Mucosa of rectum (tissue), 2 donors: ENCODE data around the gene MCRS1.

Experiments used
- H3K27ac ChIP-seq, 2 donors: one replicate each; pipeline ENCODE4 v1.7.0; 2013; ENCODE audit warnings: inconsistent platforms in 2 of 2, low read depth in 2 of 2, low read length in 2 of 2
- H3K27me3 ChIP-seq, 2 donors: one replicate each; pipeline ENCODE4 v1.7.0; 2013; ENCODE audit warnings: low read length in 2 of 2; ENCODE audit not compliant: control insufficient read depth in 2 of 2, insufficient read depth in 2 of 2
- H3K36me3 ChIP-seq, 2 donors: one replicate each; pipeline ENCODE4 v1.7.0; 2013; ENCODE audit warnings: low read length in 2 of 2; ENCODE audit not compliant: control insufficient read depth in 2 of 2, insufficient read depth in 2 of 2
- H3K4me1 ChIP-seq, 2 donors: one replicate each; pipeline ENCODE4 v1.7.0; 2013; ENCODE audit warnings: low read length in 2 of 2, mild to moderate bottlenecking in 1 of 2; ENCODE audit not compliant: control insufficient read depth in 2 of 2, insufficient read depth in 2 of 2
- H3K4me3 ChIP-seq, 2 donors: one replicate each; pipeline ENCODE4 v1.7.0; 2013; ENCODE audit warnings: low read length in 2 of 2
- H3K9ac ChIP-seq, 2 donors: one replicate each; pipeline ENCODE4 v1.7.0; 2013; ENCODE audit warnings: low read length in 2 of 2, low read depth in 1 of 2, mild to moderate bottlenecking in 1 of 2
- H3K9me3 ChIP-seq, 2 donors: one replicate each; pipeline ENCODE4 v1.7.0; 2013; ENCODE audit warnings: low read length in 2 of 2; ENCODE audit not compliant: control insufficient read depth in 2 of 2
- donor health status: healthy.
- donor health status: Normal muscosa, but diverticular disease.

Gene MCRS1

GRCh38 chr12:49548822-49549648 is 18.9 kb downstream of the MCRS1 start:
- Histone ChIP-seq H3K9me3 (no peaks in the 10 kb centered on the region), H3K27ac (no peak overlapping the region), H3K4me1 (peaks cover 0 to 5% of the 10 kb centered on the region in 2 donors), H3K9ac (peak overlapping the region in 1 of 2 donors; percentile 31), H3K36me3 (no peaks in the 10 kb centered on the region), H3K4me3 (peak overlapping the region; percentile 38 to 52), H3K27me3 (peaks cover 21 to 31% of the 10 kb centered on the region in 2 donors)

- Histone ChIP-seq H3K9me3 (no peaks in the 10 kb centered on the region), H3K27me3 (peaks cover 21 to 31% of the 10 kb centered on the region in 2 donors), H3K36me3 (no peaks in the 10 kb centered on the region), H3K27ac (no peak overlapping the region), H3K9ac (no peak overlapping the region), H3K4me3 (peak overlapping the region in 1 of 2 donors; percentile 38), H3K4me1 (peaks cover 0 to 5% of the 10 kb centered on the region in 2 donors)
Observed at GRCh38 chr12:49548481-49548821, 19.5 kb downstream of the MCRS1 start.

- peaks cover 21 to 31% of the 10 kb centered on the region in 2 donors for H3K27me3 ChIP-seq
Observed at GRCh38 chr12:49547090-49547690, 20.8 kb downstream of the MCRS1 start.

GRCh38 chr12:49546481-49546880 is 21.5 kb downstream of the MCRS1 start:
- H3K36me3 ChIP-seq = no peaks in the 10 kb centered on the region
- peaks cover 0 to 5% of the 10 kb centered on the region in 2 donors for H3K4me1 ChIP-seq
- no peak overlapping the region for H3K4me3 ChIP-seq
- H3K27ac ChIP-seq = no peak overlapping the region
- H3K9ac ChIP-seq = no peak overlapping the region
- H3K27me3 ChIP-seq = peaks cover 21 to 31% of the 10 kb centered on the region in 2 donors
- H3K9me3 ChIP-seq = no peaks in the 10 kb centered on the region

More at GRCh38 chr12:49547090-49547690, 20.8 kb downstream of the MCRS1 start:
- no peak overlapping the region for H3K27ac ChIP-seq
- H3K4me3 ChIP-seq = no peak overlapping the region
- H3K9me3 ChIP-seq = no peaks in the 10 kb centered on the region
- no peak overlapping the region for H3K9ac ChIP-seq
- H3K4me1 ChIP-seq = peaks cover 0 to 5% of the 10 kb centered on the region in 2 donors
- no peaks in the 10 kb centered on the region for H3K36me3 ChIP-seq

GRCh38 chr12:49545815-49546214 is 22.1 kb downstream of the MCRS1 start:
- no peaks in the 10 kb centered on the region for H3K9me3 ChIP-seq
- no peak overlapping the region for H3K27ac ChIP-seq
- H3K27me3 ChIP-seq = peaks cover 24 to 31% of the 10 kb centered on the region in 2 donors
- H3K9ac ChIP-seq = no peak overlapping the region
- no peak overlapping the region for H3K4me3 ChIP-seq
- peaks cover 0 to 5% of the 10 kb centered on the region in 2 donors for H3K4me1 ChIP-seq
- H3K36me3 ChIP-seq = no peaks in the 10 kb centered on the region

GRCh38 chr12:49543914-49544815 is 23.8 kb downstream of the MCRS1 start:
- Histone ChIP-seq H3K36me3 (no peaks in the 10 kb centered on the region), H3K9ac (no peak overlapping the region), H3K4me1 (peaks cover 0 to 7% of the 10 kb centered on the region in 2 donors), H3K27me3 (peaks cover 33 to 42% of the 10 kb centered on the region in 2 donors), H3K9me3 (no peaks in the 10 kb centered on the region), H3K4me3 (no peak overlapping the region), H3K27ac (no peak overlapping the region)

- Histone ChIP-seq H3K27me3 (peaks cover 27 to 41% of the 10 kb centered on the region in 2 donors), H3K9ac (no peak overlapping the region), H3K9me3 (no peaks in the 10 kb centered on the region), H3K4me3 (no peak overlapping the region), H3K27ac (no peak overlapping the region), H3K4me1 (peaks cover 0 to 3% of the 10 kb centered on the region in 2 donors), H3K36me3 (no peaks in the 10 kb centered on the region)
Observed at GRCh38 chr12:49543221-49543913, 24.6 kb downstream of the MCRS1 start.

- H3K9me3 ChIP-seq = no peaks in the 10 kb centered on the region
- peaks cover under 1 to 7% of the 10 kb centered on the region in 2 donors for H3K4me1 ChIP-seq
- no peak overlapping the region for H3K9ac ChIP-seq
- no peak overlapping the region for H3K27ac ChIP-seq
- H3K27me3 ChIP-seq = peaks cover 21 to 36% of the 10 kb centered on the region in 2 donors
- H3K36me3 ChIP-seq = no peaks in the 10 kb centered on the region
- no peak overlapping the region for H3K4me3 ChIP-seq
Observed at GRCh38 chr12:49542592-49543160, 25.3 kb downstream of the MCRS1 start.

- Histone ChIP-seq H3K27me3 (peaks cover 23 to 35% of the 10 kb centered on the region in 2 donors), H3K27ac (no peak overlapping the region), H3K36me3 (no peaks in the 10 kb centered on the region), H3K4me3 (no peak overlapping the region), H3K4me1 (peaks cover 5 to 10% of the 10 kb centered on the region in 2 donors), H3K9me3 (no peaks in the 10 kb centered on the region), H3K9ac (no peak overlapping the region)
Observed at GRCh38 chr12:49541911-49542505, 25.9 kb downstream of the MCRS1 start.
